ENCODE measurements around the gene ING5.
"Not testable (repeated sequence)": the region's sequence is repeated elsewhere in the genome, so short reads cannot be mapped to it uniquely, and the experiment has no call there.

The ING5 gene

DNA sequence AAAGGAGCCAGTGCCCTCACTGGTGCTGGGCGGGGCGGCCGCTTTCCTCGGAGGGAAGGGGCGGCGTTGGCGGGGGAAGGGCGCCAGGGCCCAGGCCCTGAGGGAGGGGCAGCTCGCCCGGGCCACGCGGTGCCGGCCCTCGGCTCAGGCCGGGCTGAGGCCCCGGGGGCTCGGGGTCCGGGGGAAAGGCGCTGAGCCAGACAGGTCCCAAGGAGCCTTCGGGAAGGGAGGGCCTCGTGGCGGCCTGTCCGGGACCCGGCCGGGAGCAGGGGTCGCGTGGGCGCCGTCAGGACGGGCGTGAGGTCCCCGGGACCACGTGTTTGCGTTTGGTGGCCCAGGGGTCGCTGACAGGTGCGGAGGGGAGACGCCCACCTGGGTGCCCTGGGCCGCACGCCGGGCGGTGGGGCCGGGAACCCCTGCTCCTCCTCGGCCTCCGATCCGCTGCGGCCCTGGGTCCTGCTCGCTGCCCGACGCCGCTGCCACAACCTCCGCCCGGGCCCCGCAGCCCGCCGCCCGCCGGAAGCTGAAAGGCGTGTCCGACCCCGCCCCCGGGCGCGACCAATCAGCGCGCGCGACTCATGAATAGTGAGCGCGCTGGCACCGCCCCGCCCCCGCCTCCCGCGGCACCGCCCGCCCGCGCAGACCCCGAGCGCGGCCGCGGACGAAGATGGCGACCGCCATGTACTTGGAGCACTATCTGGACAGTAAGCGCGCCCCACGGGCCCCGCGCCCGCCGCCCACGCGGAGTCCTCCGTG lies at the start of gene ING5:
Gene ING5 (plus strand): TSS at position 641 of the 756 bp plus-strand sequence. CDS start 27 bp downstream, at position 668.
- peak; percentile 73 for DNase-seq (ENCODE audit: low read depth)

DNA sequence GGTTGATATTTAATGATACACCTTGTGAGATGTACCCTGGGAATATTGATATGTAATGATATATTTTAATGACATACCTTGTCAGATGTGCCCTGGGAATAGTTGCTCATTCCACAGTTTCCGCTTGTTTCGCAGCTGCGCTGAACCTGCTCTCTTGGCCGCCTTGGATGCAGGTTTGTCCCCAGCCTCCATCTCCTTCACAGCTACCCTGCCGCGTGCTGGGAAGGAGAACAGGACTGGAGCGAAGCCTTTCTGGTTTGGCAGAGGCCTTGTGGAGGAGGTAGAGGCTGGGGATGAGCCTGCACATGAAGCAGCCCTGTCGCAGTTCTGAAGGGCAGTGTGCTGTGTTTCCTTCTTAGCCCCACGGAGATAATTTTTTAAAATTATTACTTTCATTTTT lies 49.7 kb upstream of the ING5 start:
- no peak for DNase-seq (ENCODE audit: low read depth)

DNA sequence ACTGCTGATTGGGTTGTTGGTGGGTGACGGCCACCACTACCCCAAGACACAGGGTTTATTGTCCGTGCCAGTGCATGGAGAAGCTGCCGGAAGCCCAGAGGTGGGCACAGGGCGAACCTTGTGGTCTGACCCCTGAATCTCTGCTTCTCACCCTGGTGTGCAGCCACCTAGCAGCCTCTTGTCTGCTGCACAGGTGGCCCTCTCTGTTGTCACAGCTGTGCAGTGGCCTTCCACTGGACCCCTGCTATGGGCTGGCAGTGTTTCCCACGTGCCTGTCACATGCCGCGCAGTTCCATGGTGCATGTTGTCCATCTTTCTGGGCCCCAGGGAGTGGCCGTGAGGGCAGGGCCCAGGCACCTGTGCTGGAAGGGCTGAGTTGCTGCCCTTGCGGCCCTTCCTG lies 49.1 kb upstream of the ING5 start:
- no peak for DNase-seq (ENCODE audit: low read depth)

DNA sequence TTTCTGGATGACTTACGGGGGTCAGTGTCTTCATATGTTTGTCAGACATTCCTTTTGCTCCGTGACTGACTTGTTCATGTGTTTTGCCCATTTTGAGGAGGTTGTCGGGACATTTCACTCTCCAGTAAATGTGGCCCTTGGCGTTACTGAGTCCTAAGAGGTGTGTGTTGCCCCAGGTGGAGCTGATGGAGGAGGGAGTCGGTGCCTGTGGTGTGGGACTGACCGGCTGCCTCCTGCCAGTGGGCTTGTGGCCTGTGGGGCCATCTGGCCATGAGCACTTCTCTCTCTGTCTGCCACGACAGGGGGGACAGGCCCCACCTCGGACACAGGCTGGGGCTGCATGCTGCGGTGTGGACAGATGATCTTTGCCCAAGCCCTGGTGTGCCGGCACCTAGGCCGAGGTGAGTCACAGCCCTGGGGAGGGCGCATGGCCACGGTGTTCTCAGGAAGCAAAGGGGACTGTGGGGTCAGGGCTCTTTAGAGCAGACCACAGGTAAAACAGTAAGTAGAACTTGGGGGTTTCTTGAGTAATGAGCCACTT lies 48.6 kb upstream of the ING5 start:
- no peak for DNase-seq (ENCODE audit: low read depth)

DNA sequence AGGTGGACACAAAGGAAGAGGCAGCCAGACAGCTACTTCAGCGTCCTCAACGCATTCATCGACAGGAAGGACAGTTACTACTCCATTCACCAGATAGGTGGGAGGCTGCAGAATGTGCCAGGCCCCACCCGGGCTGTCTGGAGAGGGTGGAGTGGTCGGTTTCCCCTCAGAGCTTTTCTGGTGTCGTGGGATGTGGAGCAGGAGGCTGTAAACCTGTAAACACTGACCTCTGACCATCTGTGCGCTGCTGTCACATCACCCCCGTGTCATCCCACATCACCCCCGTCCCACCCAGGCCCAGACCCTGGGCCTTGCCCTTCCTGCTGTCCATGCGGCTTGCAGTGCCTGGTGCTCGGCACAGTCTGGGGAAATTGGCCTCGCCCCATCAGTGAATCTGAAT lies 47.3 kb upstream of the ING5 start:
- DNase-seq (ENCODE audit: low read depth), result no peak

DNA sequence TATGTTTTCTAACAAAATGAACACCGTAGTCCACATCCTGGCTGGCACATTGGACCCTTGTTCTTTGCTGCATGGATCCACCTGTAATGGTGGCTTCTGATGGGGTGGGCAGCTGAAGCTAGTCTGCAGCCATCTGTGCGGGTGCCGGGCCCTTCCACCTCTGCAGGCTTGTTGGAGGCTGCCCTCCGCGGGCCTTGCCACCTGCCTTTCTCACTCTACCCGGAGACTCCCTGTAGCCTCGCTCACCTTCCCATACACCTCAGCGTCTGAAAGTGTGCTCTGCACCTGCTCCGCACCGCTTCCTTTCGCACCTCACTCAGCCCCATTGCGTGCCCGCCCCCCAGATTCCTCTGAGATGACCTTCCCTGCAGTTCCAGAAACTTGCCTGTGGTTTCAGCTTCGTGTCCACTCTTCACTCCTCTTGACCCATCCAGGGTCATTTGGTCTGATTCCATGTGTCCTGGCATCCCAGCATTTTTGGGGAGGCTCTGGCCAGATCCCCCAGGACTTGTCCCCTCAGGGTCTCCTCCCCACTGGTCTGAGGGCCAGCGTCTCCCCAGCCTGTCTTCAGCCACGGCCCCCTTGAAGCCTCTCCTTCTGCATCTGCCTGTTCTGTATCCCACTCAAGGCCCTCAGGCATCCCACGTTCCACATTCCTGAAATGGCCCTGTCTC lies 46.2 kb upstream of the ING5 start:
- DNase-seq (ENCODE audit: low read depth), result no peak

DNA sequence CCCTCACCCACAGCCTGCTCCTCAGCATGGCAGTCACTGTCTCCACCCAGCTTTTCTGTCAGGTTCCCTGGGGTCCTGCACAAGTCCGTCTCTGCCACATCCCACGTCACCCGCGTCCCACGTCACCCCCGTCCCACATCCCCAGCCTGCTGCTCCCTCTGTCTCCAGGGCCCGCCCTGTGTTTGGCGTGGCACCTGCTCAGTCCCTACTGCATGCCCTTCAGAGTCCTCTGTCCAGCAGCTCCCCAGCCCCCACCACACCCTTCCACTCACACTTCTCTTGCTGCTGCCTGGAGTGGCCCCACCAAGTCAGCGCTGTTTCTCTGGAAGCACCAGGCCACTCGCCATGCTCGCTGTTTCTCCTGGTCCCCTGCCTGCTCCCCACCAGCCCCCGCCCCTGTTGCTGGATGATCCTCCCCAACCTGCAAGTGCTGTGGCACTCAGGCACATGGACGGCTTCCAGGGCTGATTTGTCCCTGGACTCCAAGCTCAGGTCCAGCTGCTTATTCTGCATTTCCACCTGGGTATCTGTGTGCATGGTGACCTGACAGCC lies 45.6 kb upstream of the ING5 start:
- DNase-seq (ENCODE audit: low read depth), result no peak

DNA sequence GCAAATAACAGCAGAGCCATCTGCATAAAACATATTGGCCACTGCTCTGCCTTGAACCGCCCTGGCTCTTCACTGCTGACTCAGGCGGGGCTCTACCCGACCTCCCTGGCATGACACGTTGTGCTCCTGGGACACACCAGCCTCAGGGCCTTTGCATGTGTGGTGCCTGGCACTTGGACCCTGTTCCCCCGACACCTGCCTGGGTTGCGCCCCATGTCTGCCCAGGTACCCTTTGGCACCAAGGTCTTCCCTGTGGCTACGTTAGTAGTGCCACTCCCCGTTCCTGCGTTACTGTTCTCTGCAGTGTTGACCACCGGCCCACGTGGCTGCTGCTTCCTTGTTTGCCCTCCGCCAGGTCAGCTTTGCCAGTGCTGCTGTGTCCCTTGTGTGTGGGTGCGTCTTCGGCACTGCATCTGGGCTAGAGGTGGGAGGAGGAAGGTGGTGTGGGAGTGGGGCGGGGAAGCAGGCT lies 44.0 kb upstream of the ING5 start:
- DNase-seq (ENCODE audit: low read depth), result no peak

DNA sequence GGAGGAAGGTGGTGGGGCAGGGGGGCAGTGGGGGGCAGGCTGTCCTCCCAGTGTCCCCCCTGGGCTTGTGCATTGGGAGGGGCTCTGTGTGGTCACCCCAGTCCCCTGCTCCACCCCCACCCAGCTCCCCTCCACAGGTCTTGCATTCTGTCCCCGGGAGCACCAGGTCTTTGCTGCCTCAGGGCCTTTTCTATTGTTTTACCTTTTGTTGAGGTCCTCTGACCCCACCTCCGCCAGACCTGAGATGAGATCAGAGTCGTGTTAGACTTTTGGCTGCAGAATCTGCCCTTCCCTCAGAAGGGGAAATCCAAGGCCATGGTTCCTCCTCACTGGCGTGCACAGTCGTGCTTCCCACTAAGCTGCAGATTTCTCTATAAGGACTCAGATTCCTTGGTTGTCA lies 43.5 kb upstream of the ING5 start:
- DNase-seq (ENCODE audit: low read depth), result no peak

DNA sequence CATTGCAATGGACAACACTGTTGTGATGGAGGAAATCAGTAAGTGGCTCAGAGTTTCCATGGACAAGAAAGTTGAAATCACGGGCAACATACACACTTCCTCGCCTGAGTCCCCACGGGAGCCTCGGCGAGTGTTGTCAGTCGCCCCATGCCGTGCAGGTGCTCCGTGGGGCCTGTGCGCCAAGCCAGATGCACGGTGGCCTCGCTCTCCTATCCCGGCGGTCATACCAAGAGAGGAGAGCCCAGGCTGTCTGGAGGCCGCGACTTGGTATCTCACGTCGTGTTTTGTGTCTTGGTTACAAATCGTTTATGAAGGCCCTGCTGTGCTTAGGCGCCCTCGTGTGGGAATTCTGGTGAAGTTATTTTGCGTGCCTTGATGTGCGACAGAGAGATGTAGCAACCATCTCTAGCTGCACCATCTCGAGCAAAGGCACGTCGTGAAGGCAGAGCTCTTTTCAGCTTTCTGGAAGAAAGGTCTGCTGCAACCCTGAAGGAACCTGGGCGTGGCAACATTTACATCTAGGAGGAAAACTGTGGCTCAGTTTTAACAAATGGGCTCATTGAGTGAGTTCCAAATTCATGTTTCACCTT lies 42.6 kb upstream of the ING5 start:
- no peak for DNase-seq (ENCODE audit: low read depth)

DNA sequence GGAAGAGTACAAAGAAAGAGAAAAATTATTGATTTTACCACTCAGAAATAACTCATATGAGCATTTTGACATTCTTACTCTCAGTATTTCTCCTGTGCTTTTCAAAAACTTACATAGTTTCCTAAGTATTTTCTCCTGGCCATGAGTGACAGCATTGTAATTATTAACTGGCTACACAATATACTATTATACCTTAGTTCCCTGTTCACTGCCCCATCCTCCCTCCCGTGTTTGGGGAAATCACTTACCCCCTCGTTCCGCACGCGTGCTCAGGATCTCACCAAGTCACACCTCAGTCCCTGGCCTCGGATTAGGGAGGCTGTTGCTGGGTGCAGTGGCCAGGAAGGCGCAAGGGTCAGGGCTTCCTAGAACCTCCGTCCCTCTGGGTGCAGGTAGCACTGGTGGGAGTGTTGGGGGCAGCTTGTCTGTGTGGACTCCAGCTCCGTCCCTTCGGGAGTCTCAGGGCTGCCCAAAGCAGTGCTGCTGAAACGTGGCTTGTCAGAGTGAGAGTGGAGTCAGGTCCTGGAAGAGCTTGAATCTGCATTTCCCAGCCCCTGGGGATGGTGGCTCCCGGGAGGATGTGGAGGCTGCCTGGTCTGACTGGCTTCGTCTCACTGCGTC lies 41.1 kb upstream of the ING5 start:
- no peak for DNase-seq (ENCODE audit: low read depth)

DNA sequence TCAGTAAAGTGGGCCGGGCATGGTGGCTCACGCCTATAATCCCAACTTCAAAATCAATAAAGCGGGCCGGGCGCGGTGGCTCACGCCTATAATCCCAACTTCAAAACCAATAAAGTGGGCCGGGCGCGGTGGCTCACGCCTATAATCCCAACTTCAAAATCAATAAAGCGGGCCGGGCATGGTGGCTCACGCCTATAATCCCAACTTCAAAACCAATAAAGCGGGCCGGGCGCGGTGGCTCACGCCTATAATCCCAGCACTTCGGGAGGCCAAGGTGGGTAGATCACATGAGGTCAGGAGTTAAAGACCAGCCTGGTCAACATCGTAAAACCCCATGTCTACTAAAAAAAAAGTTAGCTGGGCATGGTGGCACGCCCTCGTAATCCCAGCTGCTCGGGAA lies 39.1 kb upstream of the ING5 start:
- not testable (repeated sequence) for DNase-seq (ENCODE audit: low read depth)

DNA sequence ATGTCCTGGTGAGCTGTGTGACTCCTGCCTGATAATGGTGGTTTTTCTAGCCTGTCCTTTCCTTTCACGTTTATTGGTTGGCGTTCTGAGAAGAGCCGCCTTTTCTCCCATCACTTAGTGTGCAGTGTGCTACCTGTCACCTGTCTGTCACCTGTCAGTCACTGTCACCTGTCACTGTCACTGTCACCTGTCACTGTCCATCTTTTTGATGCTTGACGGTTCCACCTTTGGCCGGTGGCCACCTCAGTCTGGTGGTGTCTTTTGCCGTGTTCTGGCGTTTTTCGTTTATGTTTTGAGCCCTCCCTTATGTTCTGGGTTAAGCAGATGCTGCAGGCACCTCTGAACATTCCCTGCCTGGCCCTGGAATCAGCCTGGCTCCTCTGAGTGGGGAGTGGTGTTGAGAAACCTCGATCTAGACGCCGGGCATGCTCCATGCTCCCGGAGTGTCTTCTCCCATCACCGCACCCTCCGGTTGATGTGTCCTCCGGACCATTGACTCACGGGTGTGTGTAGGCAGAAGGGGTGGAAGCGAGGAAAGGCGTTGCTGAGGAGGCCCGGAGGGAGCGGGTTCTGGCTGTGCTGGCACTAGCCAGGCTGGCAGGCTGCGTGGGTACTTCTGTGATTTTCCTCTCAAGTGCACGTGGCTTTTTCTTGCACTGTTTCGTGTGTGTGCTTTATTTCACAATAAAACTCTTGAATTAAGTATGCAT lies 36.0 kb upstream of the ING5 start:
- no peak for DNase-seq (ENCODE audit: low read depth)

DNA sequence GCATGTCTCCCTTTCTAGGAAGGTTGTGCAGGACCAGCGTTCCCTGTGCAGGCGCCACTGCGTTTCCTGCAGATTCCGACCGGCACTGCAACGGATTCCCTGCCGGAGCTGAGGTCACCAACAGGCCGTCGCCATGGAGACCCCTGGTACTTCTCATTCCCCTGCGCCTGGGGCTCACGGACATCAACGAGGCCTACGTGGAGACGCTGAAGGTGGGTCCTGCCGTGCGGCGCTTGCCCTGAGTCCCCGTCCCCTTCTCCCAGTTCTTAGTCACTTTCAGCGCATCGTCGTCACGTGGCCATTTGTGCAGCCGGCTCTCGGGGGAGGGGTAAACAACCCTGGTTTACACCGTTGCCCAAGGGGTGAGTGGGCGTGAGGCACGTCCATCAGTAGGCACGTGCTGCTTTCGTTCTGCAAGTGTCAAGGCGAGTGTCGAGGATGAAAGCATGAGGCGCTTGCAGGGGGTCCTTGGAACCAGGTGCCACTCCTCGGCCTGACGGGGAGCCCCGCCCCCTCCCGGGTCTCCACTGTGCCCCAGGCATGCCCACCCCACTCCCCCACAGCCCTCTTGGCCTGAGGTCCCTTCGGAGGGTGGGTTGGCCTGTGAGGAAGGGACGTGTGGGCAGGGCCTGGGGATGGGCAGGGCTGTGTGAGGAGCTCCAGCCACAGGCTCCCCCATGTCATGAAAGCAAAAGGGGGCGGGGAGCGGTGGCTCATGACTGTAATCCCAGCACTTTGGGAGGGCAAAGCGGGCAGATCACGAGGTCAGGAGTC lies 35.0 kb upstream of the ING5 start:
- DNase-seq (ENCODE audit: low read depth), result no peak

DNA sequence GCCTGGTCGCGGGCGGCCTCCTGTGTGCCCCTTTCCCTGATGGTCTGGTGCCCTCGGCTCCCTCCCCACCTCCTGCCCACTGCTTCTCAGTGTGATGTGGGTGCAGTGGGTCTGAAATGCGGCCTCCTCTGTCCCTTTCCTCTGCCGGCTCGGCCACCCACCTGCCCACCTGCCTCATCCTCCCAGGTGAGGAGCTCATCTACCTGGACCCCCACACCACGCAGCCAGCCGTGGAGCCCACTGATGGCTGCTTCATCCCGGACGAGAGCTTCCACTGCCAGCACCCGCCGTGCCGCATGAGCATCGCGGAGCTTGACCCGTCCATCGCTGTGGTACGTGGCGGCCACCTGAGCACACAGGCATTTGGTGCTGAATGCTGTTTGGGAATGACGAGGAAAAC lies 33.5 kb upstream of the ING5 start:
- no peak for DNase-seq (ENCODE audit: low read depth)

DNA sequence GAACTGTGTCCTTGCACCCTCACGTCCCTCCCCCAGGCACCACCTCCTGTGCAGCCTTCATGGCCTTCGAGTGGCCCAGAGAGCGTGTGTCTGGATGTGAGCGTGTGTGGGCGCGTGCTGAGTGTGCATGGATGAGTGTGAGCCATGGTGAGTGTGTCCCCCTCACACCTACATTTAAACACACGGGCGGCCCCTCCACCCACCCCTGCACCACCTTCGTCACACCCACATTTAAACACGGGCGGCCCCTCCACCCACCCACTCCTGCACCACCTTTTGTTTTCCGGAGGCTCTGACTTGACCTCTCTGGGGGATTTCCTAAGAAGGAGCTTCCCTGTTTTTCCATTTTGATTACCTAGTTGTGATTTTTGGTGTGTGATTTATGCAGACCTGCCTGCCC lies 33.0 kb upstream of the ING5 start:
- DNase-seq (ENCODE audit: low read depth), result no peak

DNA sequence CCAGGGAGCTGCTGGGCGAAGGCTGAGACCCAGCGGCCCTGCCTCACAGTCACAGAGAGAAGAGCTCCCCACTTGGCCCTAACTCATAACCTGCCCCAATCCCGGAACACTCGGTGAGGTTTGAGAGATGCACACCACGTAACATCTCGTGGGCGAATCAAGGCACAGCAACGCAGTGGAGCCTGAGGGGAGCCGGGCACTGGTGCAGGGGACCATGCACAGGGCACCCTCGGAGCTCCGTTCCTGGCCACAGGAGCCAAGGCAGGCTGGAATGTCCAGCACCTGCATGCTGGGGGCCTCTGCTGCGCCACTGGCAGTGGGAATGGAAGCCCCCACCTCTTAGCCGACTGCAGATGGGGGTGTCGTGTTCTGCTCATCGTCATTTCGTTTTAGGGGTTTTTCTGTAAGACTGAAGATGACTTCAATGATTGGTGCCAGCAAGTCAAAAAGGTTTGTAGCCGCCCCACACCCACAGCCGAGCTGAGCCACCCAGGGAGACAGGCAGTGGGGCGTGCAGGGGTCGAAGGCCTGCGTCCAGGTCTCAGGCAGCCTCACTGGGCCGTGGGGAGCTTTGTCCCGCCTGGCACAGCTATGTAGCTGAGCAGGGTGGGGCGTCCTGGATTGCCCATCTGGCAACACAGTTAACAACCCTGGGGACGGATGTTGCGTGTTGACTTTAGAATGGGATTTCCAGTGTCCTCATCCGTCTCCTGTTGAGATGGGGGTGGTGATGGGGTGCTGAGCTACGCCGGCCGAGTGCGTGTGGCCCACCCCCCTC lies 31.3 kb upstream of the ING5 start:
- DNase-seq (ENCODE audit: low read depth), result no peak

DNA sequence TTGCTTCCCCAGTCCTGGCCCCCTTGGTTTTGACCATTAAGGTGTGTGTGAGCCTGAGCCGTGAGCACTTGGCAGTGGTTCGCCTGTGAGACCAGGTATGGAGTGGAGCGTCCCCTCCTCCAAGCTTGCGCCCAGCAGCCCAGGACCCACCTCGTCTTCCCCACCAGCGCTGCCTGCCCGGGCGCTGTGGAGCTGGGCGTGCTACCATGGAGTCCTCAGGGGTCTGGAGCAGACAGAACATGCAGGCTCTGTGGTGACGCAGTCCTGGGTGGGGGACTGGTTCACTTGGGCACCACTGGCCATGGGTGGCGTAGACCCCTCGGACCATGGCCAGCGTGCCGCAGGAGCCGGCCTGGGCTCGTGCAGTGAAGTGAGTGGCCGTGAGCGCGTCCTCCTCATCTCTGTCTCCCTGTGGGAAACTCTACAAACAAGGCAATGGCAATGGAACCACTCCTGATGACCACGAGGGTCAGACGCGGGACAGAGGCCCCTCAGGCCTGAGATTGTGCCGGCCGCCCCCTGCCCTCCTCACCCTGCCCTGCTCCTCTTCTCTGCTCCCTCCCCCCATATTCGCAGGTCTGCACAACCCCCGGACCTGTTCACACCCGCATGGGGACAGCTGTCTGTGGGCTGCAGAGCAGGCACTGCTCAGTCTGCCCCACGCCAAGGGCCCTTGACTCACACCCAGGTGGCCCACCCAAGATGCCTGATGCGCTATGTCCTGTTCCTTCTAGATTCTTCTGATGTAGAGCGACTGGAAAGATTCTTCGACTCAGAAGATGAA lies 30.2 kb upstream of the ING5 start:
- DNase-seq (ENCODE audit: low read depth), result no peak

Measured in HS-5 (cell line).